22Rv1 (cell line): ENCODE data around the gene LURAP1L.

Source experiments
- CTCF ChIP-seq: fragments of 450-650 bp; IDR thresholded peaks from 2 replicates; pipeline ENCODE4 v1.5.1; 2017; ENCODE audit warnings: mild to moderate bottlenecking
- ZFX ChIP-seq: fragments of 450-650 bp; IDR thresholded peaks from 2 replicates; pipeline ENCODE4 v1.6.1; 2017; ENCODE audit warnings: antibody characterized with exemption, borderline replicate concordance

GRCh38 chr9:12797037-12797436, 22.2 kb downstream of the LURAP1L start:
- TF ChIP-seq CTCF (no peak), ZFX (no peak)
